Esophagus muscularis mucosa (tissue), 4 donors: ENCODE data around the gene POMC. TPM values are rescaled to one million over a fixed set of nuclear protein-coding genes. Genes with fewer than 3 reads are reported as not detected.

Experiments used
- DNase-seq: peaks from one replicate; pipeline ENCODE4 v3.0.0-alpha.2; 2017; ENCODE audit errors: extremely low spot score
- H3K27ac ChIP-seq, 4 donors: fragments of 200-600 bp; sonication (generic); replicated peaks in 1 of 4; 1 replicate in 3 of 4; 2 replicates in 1 of 4; pipeline ENCODE4 v1.5.1; 2016 to 2019; ENCODE audit warnings: mild to moderate bottlenecking in 1 of 4
- H3K27me3 ChIP-seq, 4 donors: fragments of 200-600 bp; sonication (generic); one replicate each; pipeline versions ENCODE4 v1.5.1 to v1.6.0; 2016 to 2019
- H3K36me3 ChIP-seq, 4 donors: fragments of 200-600 bp; sonication (generic); one replicate each; pipeline ENCODE4 v1.5.1; 2016 to 2019
- H3K4me1 ChIP-seq, 4 donors: fragments of 200-600 bp; sonication (generic); one replicate each; pipeline ENCODE4 v1.5.1; 2016 to 2019
- H3K4me3 ChIP-seq, 4 donors: fragments of 200-600 bp; sonication (generic); 1 replicate in 2 of 4; 2 replicates in 2 of 4; pipeline ENCODE4 v1.5.1; 2016 to 2019; ENCODE audit warnings: mild to moderate bottlenecking in 4 of 4, moderate library complexity in 1 of 4
- H3K9me3 ChIP-seq, 4 donors: fragments of 200-600 bp; sonication (generic); 1 replicate in 3 of 4; 2 replicates in 1 of 4; pipeline ENCODE4 v1.5.1; 2016 to 2019
- CTCF ChIP-seq, 3 experiments: fragments of 200-600 bp in 2 of 3; fragments of 450-650 bp in 1 of 3; sonication (generic) in 2 of 3; IDR thresholded peaks; one replicate each; pipeline ENCODE4 v1.5.1; 2017 to 2019; ENCODE audit warnings: antibody characterized with exemption in 3 of 3, mild to moderate bottlenecking in 2 of 3, moderate library complexity in 1 of 3
- EP300 ChIP-seq: sonication (generic); formaldehyde crosslinking; IDR thresholded peaks from one replicate; pipeline ENCODE4 v1.6.1; 2017; ENCODE audit warnings: antibody characterized with exemption
- POLR2A ChIP-seq: fragments of 450-650 bp; IDR thresholded peaks from one replicate; pipeline ENCODE4 v1.6.1; 2017; ENCODE audit warnings: antibody characterized with exemption, moderate library complexity, mild to moderate bottlenecking, low read depth
- POLR2AphosphoS5 ChIP-seq, 2 donors: sonication (generic); formaldehyde crosslinking; IDR thresholded peaks; one replicate each; pipeline ENCODE4 v1.6.1; 2017; ENCODE audit warnings: antibody characterized with exemption in 2 of 2
- WGBS: methylation state at CpG from one replicate; pipeline ENCODE4 v1.1.5; 2018; 5-methylcytosine and 5-hydroxymethylcytosine counted together
- intact Hi-C: fragments of 100-400 bp; cut with DNase I; formaldehyde crosslinking; loops from one replicate; pipeline ENCODE4 v1.15.1; 2023
- total RNA-seq, 4 donors: library from RNA; depleted of rRNA; stranded (reverse); fragments of >200 nt; gene quantifications; one replicate each; pipeline versions ENCODE4 v1.1.0 to v1.2.1, GENCODE V29; 2016

Gene POMC
- total RNA-seq, 4 donors from 2014 or later = 8.3 to 30.3 (median 10.6) TPM

GRCh38 chr2:25184254-25184653 is 15.9 kb upstream of the POMC start:
- Histone ChIP-seq H3K4me3 (no peak overlapping the region), H3K27me3 (no peaks in the 10 kb centered on the region), H3K9me3 (peaks cover 0 to 8% (median 0%) of the 10 kb centered on the region in 4 donors), H3K27ac (no peak overlapping the region), H3K36me3 (no peaks in the 10 kb centered on the region), H3K4me1 (no peaks in the 10 kb centered on the region)
- 50% methylated on average over 5 of the region's 5 CpGs for WGBS
- intact Hi-C loops = no loop called here
- DNase-seq = no peak
- TF ChIP-seq CTCF (IDR thresholded peaks at IDR 0.05) (no peak), POLR2AphosphoS5 (IDR thresholded peaks at IDR 0.05) (no peak)

GRCh38 chr2:25178976-25179375 is 10.6 kb upstream of the POMC start:
- Histone ChIP-seq H3K4me1 (no peaks in the 10 kb centered on the region), H3K27ac (no peak overlapping the region), H3K9me3 (peaks cover 0 to 8% (median 0%) of the 10 kb centered on the region in 4 donors), H3K4me3 (no peak overlapping the region), H3K27me3 (peaks cover 0 to 24% (median 0%) of the 10 kb centered on the region in 4 donors), H3K36me3 (no peaks in the 10 kb centered on the region)
- 81% methylated on average over 7 of the region's 10 CpGs for WGBS
- no peak for DNase-seq
- intact Hi-C loops = no loop called here
- TF ChIP-seq EP300 (no peak), CTCF (IDR thresholded peaks at IDR 0.05) (no peak), POLR2A (no peak), POLR2AphosphoS5 (IDR thresholded peaks at IDR 0.05) (no peak)

GRCh38 chr2:25177211-25177611 is 8.8 kb upstream of the POMC start:
- intact Hi-C loops = no loop called here
- Histone ChIP-seq H3K36me3 (no peaks in the 10 kb centered on the region), H3K27me3 (peaks cover 0 to 24% (median 0%) of the 10 kb centered on the region in 4 donors), H3K4me1 (no peaks in the 10 kb centered on the region), H3K9me3 (peaks cover 0 to 3% (median 0%) of the 10 kb centered on the region in 4 donors), H3K4me3 (no peak overlapping the region), H3K27ac (no peak overlapping the region)
- DNase-seq = no peak
- TF ChIP-seq POLR2A (no peak), POLR2AphosphoS5 (IDR thresholded peaks at IDR 0.05) (no peak)
- 67% methylated on average over 8 of the region's 8 CpGs for WGBS

- Histone ChIP-seq H3K27me3 (peaks cover 0 to 24% (median 0%) of the 10 kb centered on the region in 4 donors), H3K4me1 (no peaks in the 10 kb centered on the region), H3K27ac (no peak overlapping the region), H3K36me3 (no peaks in the 10 kb centered on the region), H3K9me3 (no peaks in the 10 kb centered on the region), H3K4me3 (no peak overlapping the region)
- WGBS = 91% methylated on average over 5 of the region's 5 CpGs
- no peak for DNase-seq
- intact Hi-C loops = no loop called here
- TF ChIP-seq CTCF (IDR thresholded peaks at IDR 0.05) (no peak), EP300 (no peak), POLR2AphosphoS5 (IDR thresholded peaks at IDR 0.05) (no peak), POLR2A (no peak)
Measured at GRCh38 chr2:25176541-25177181, 8.3 kb upstream of the POMC start.

GRCh38 chr2:25176138-25176537 is 7.8 kb upstream of the POMC start:
- 85% methylated on average over 6 of the region's 6 CpGs for WGBS
- TF ChIP-seq CTCF (IDR thresholded peaks at IDR 0.05) (no peak), EP300 (no peak)

More at GRCh38 chr2:25176138-25176537, 7.8 kb upstream of the POMC start:
- Histone ChIP-seq H3K9me3 (no peaks in the 10 kb centered on the region), H3K4me3 (no peak overlapping the region), H3K4me1 (no peaks in the 10 kb centered on the region), H3K27ac (no peak overlapping the region), H3K36me3 (no peaks in the 10 kb centered on the region), H3K27me3 (peaks cover 0 to 24% (median 0%) of the 10 kb centered on the region in 4 donors)
- intact Hi-C loops = no loop called here
- no peak for DNase-seq
